NCI-H2107 (cell line): Measurements from ENCODE around the gene ATP8B2.
"Not testable (repeated sequence)": the region's sequence is repeated elsewhere in the genome, so short reads cannot be mapped to it uniquely, and the experiment has no call there.

ENCODE experiments used
- DNase-seq: peaks from one replicate; lab custom pipeline; 2025; lab: John Stamatoyannopoulos, UW

ATP8B2 gene

DNA sequence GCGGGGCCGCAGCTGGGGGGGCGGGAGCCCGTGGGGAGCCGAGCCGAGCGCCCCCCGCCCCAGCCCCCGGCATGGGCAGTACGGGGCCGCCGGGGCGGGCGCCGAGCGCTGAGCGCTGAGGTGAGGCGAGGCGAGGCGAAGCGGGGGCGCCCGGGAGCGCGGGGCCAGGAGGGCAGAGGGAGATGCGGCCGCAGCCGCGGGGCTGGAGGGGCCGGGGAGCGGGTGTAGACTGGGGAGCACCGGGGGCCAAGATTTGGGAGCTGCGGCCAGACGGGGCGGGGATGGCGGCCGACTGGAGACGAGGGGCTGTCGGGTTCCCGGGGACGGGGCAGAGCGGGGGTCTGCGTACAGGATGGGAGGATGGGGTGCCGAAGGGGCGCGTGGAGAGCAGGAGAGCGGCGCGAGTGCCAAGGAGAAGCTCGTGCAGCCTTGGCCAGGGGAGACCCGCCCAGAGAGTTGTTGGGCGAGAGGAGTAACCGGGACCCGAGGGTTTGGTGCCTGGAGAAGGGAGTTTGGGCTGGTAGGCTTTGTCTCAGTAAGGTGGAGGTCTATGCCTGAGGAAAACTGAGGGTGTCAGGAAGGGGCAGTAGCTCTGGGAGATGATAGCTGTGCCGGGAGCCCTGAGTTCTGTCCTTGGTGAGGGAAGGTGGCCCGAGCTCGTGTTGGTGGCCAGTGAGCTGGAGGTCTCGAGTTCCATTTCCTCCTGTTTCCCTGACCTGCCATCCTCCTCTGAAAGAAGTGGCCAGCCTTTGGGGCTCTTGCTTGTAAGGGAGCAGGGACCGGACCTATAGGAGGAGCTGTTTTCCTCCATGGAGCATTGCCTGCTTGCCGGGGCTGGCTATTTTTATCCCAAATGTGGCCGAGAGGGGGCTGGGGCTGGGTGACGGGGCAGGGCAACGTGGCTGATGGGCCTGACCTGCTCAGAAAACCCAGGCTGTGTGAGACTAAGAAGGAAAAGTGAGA lies 539 bp downstream of the ATP8B2 start:
- DNase-seq, result no peak

DNA sequence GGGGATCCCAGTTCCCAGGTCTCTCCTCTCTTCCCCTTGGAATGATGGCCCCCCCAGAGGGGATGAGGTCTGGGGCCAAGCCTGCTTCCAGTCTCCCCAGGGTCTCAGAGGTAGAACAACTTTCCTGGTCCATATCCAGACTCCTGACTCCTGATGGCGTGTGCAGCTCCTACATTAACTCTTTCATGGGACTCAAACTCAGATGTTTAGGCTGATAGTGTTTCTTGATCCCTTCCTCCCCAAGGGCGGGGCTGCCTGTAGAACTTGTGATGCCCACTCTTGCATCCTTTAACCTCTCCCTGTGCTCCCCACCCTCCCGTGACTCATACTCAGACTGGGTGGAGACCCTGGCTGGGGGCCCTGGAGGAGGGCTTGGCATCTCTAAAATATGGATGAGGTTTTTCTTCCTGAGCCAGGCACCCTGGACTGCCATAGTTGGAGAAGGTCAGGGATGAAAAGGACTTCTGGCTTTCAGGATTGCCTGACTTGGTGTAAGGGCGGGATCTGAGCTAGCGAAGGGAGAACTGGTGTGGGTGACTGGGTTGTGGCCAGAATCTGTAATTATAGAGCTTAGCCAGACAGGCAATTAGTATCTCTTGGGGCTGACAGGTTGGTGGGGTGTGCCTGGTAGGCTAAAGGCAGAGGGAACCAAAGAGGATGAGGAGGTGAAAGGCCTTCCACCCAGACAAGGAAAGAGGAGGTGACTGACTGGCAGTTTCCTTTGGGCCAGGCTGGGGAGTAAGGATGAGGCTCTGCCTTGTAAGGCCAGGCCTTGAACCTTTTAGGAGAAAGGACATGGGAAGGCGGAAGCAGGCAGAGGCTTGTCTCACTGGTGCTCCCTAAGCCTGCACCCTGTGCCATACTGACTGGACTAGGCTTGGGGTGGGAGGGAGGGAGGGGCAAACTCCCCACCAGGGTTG lies 1.5 kb downstream of the ATP8B2 start:
- DNase-seq, result no peak

GRCh38 chr1:154327466-154328317 lies 2.4 kb downstream of the ATP8B2 start:
- no peak for DNase-seq

DNA sequence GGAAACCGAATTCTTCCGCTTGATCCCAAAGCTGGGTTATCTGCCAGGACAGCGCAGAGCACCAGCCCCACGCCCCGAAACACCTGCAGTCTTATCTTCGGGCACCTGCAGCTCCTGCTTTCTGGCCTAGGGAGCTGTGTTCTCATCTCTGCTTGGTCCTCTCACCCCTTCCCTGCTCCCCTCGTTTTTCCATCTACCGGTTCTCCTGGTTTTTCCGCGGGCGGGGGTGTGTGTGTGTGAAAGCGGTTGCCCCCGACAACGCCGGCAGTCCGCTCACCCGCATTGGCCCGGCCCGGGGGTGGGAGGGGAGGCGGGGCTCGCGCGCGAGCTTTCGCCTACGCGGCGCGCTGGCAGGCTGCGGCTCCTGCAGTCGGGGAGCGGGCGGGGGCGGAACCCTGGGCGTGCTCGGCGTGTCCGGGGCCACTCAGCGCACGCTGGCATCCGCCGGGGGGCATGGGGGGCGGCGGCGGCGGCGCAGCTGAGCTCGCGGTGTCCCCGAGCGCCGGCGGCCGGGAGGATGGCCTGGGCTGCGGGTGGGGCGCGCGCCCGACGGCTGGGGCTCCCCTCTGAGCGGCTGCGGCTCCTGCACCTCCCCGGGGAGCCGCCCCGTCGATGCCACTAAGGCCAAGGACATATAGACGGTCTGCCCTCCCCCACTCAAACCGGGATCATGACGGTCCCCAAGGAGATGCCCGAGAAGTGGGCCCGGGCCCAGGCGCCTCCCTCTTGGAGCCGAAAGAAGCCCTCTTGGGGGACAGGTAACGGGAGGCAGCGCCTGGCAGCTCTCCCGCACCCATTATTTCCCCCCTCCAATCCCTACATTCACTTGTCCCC lies 3.2 kb downstream of the ATP8B2 start:
- DNase-seq, result peak; percentile 52

- DNase-seq, result no peak
Observed at GRCh38 chr1:154329152-154329521, 3.8 kb downstream of the ATP8B2 start.

DNA sequence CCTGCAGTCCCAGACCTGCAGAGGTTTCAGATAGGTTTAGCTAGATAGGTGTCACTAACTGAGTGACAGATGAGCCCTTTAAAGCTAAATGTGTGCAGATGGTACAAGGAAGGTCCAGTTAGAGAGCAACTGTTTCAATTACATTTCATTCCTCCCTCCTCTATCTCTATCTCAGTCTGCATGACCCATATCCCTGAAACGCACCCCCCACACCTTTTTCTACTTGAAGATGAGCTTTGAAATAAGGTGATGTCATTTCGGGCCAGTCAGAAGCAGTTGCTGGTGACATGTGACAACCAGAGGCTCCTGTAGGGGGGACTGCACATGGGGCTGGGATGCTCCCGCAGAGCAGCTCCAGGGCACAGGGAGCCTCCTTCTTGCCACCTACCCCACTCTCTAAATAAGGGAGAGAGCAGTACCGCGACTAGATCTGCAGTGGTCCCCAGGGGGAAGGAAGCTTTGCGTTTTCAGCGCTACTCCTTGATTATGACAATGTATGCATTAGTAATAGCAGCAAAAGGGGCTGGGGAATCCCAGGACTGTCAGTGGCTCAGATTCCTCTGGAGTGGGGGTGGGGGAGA lies 4.3 kb downstream of the ATP8B2 start:
- no peak for DNase-seq

GRCh38 chr1:154330669-154331068 lies 5.3 kb downstream of the ATP8B2 start:
- DNase-seq, result no peak

DNA sequence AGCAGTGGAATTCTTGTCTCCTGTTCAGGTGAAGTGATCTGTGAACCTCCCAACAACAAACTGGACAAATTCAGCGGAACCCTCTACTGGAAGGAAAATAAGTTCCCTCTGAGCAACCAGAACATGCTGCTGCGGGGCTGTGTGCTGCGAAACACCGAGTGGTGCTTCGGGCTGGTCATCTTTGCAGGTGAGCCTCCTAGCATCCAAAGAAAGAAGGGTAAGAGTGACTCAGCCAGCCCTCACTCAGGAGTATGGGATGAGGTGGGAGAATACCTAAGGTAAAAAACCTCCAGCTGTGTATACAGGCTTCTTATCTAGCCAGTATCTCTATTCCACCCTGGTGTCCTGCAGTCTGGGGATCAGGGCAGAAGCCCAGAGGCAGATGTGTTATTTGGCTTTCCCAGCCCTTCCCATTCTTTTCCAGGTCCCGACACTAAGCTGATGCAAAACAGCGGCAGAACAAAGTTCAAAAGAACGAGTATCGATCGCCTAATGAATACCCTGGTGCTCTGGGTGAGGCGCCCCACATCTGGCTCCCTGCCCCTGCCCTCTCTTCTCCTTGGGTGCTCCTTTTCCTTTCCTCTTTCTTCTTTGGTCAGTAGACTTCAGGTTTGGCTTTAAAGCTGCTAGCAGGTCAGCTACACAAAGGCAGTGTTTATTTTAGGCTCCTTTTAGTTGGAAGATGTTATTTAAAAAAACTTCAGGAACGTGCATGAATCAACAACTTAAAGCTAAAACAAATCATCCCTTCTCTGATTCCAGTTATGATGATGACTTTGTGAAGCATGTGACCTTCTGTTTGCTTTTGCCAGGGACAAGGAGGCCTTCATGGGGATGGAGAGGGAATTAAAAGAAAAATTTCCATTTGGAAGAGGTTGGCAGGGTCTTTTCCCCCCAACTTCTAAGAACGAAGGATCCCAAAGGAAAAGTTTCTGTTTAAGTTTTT lies 9.0 kb downstream of the ATP8B2 start:
- DNase-seq, result no peak

DNA sequence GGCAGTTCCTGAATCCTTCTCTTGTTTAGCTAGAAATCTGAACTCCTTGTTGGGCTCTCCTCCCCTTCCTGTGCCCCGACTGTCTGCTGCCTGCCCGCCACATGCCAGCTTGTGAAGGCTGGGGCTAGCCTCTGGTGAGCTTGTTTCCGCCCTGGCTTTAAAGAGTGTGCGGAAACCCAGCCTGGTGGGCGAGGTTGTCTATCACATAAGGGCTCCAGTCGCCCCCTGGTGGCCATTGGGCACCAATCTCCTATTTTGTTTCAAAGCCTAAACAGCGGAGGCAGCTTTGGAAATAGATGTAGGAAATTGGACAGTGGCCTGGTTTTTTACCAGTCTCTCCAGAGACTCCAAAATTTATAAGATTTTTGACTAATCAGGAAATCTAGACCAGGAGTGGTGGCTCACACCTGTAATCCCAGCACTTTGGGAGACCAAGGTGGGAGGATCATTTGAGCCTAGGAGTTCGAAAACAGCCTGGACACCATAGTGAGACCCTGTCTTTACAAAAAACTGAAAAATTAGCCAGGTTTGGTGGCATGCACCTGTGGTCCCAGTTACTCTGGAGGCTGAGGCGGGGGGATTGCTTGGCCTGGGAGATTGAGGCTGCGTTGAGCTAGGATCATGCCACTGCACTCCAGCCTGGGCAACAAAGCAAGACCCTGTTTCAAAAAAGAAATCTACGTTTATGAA lies 9.8 kb downstream of the ATP8B2 start:
- DNase-seq, result peak; percentile 19

DNA sequence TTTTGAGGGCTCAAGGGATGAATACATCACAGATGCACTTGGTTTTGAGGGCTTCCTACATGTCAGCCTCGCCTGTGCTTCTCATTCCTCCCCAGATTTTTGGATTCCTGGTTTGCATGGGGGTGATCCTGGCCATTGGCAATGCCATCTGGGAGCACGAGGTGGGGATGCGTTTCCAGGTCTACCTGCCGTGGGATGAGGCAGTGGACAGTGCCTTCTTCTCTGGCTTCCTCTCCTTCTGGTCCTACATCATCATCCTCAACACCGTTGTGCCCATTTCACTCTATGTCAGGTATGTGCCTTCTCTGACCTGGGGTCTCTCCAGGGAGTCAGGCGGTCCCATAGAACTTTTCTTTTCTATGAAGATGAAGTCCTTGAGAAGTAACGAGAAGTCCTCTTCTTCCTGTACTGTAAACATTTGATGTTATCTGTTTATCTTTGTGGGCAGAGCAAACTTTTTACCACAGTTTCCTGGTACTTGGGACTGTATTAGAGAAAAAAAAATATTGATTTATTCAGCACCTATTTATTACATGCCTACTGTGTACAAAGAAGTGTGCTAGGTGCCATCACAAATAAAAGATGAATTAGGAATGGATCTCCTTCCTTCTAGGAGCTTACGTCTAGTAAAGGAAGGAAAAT lies 12.0 kb downstream of the ATP8B2 start:
- DNase-seq, result no peak

- no peak for DNase-seq
Observed at GRCh38 chr1:154338875-154339274, 13.6 kb downstream of the ATP8B2 start.

DNA sequence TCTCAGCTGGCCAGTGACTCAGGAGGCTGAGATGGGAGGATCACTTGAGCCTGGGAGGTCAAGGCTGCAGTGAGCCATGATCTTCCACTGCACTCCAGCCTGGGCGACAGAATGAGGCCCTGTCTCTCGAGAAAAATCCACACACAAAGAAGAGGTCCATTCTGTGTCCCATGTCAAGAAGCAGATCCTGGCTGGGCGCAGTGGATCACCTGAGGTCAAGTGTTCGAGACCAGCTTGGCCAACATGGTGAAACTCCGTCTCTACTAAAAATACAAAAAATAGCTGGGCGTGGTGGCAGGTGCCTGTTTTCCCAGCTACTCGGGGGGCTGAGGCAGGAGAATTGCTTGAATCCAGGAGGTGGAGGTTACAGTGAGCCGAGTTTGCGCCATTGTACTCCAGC lies 16.0 kb downstream of the ATP8B2 start:
- not testable (repeated sequence) for DNase-seq

DNA sequence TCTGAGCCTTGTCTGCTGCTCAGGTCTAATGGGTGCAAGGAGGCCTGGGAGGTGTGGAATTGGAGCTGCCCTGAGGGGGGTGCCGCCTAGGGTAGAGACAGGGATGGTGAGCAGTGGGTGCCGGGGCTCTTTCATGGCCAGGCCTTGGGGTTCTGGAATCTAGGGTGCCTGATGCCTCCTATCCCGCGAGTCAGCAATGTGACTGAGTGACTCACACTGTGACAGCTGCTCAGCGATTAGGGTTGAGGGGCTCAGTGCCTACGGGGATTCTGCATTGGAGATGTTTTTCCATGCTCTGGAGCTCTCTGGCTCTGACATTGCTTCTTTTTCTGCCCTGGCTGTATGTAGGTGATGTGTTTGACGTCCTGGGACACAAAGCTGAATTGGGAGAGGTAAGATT lies 16.8 kb downstream of the ATP8B2 start:
- DNase-seq, result no peak

GRCh38 chr1:154342836-154343472 lies 17.6 kb downstream of the ATP8B2 start:
- DNase-seq, result no peak

DNA sequence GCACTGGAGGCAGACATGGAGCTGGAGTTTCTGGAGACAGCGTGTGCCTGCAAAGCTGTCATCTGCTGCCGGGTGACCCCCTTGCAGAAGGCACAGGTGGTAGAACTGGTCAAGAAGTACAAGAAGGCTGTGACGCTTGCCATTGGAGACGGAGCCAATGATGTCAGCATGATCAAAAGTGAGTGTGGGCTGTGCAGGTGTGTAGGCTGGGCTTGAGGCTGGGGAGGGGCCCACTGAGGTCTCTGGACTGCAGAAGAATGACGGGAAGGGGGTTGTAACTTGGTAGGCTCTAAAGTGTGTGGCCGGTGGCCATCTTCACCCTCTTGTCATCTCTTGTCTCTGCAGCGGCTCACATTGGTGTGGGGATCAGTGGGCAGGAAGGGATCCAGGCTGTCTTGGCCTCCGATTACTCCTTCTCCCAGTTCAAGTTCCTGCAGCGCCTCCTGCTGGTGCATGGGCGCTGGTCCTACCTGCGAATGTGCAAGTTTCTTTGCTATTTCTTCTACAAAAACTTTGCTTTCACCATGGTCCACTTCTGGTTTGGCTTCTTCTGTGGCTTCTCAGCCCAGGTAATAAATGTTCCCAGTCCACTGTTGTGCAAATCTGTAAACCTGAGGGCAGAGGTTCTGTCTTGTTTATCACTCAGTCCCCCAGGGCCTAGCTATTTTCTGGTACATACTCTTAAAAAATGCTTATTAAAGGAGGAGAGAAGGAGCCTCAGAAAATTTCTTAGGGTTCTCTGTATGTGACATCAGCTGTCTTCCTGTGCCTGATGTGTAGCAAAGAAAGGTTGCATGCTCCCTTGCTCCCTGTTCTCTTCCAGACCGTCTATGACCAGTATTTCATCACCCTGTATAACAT lies 19.9 kb downstream of the ATP8B2 start:
- no peak for DNase-seq

DNA sequence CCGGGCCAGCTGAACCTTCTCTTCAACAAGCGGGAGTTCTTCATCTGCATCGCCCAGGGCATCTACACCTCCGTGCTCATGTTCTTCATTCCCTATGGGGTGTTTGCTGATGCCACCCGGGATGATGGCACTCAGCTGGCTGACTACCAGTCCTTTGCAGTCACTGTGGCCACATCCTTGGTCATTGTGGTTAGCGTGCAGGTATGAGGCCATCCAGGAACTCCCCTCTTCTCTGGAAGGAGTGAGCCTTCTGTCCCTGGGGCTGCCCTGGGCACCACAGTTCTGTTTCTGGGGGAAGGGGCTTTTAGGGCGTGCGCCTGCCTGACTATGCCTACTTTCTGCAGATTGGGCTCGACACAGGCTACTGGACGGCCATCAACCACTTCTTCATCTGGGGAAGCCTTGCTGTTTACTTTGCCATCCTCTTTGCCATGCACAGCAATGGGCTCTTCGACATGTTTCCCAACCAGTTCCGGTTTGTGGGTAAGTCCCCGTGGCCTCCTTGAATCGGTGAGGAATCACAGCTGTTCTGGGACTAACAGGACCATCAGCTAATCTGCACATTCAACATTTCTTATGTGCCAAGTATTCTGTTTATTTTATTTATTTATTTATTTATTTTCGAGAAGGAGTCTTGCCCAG lies 21.1 kb downstream of the ATP8B2 start:
- no peak for DNase-seq
